SJSA1 (cell line): ENCODE results near the gene AMPH. TPM values are rescaled to one million over a fixed set of nuclear protein-coding genes. Genes with fewer than 3 reads are reported as not detected.
"Not testable (repeated sequence)": the region's sequence is repeated elsewhere in the genome, so short reads cannot be mapped to it uniquely, and the experiment has no call there.

Experiments
- DNase-seq, 2 experiments: peaks; one replicate each; pipeline ENCODE4 v3.0.0-alpha.2; 2015 to 2020; ENCODE audit warnings: low spot score in 2 of 2, low read depth in 1 of 2
- H3K27ac ChIP-seq: fragments of 250-450 bp; sonication (Bioruptor Pico); 2 replicates; pipeline ENCODE4 v1.5.1; 2020; ENCODE audit warnings: mild to moderate bottlenecking, moderate library complexity
- H3K27me3 ChIP-seq: fragments of 250-450 bp; sonication (Bioruptor Pico); replicated peaks from 2 replicates; pipeline ENCODE4 v1.5.1; 2020; ENCODE audit warnings: mild to moderate bottlenecking, moderate library complexity
- H3K36me3 ChIP-seq: fragments of 250-450 bp; sonication (Bioruptor Pico); 2 replicates; pipeline ENCODE4 v1.5.1; 2020; ENCODE audit warnings: mild to moderate bottlenecking
- H3K4me1 ChIP-seq: fragments of 250-450 bp; sonication (Bioruptor Pico); replicated peaks from 2 replicates; pipeline ENCODE4 v1.6.1; 2021; ENCODE audit warnings: mild to moderate bottlenecking
- H3K4me3 ChIP-seq: fragments of 250-450 bp; sonication (Bioruptor Pico); 2 replicates; pipeline ENCODE4 v1.5.1; 2020; ENCODE audit warnings: mild to moderate bottlenecking
- H3K9me3 ChIP-seq: fragments of 250-450 bp; sonication (Bioruptor Pico); replicated peaks from 2 replicates; pipeline ENCODE4 v1.5.1; 2020; ENCODE audit warnings: mild to moderate bottlenecking
- total RNA-seq: library from RNA; depleted of rRNA; stranded (reverse); fragments of >200 nt; shearing (Covaris generic); gene quantifications from 2 replicates; pipeline ENCODE4 v1.2.3, GENCODE V29; 2014

The AMPH gene
- total RNA-seq, 1 experiment from 2014 or later = not detected

DNA sequence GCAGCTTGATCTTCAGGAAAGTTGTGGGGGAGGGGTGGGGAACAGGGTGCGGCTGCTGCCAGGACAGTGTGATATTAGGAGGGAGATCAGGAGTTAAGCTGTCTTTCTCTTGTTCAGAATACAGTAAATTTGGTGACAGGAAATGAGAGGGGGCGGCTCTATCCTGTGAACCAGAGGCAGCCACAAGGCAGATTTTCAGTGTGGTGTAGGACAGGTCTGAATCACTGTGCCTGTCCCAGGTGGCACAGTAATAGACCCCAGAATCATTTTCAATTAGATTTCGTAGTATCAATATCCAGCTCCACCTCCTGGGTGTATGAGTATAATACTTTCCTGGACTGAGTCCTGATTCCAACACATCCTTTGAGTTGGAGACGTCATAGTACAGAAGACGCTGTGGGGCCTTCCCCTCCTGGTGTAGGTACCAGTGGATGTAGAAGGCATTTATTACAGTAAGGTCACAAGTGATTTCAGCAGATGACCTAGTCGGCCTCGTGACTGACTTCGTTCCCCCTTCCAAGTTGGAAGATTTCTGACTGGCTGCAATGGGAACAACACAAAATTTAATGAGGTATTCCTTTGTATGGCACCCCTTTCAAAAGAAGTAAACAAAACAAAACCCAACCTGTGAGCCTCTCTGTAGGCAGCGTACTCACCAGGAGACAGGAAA lies 281.9 kb downstream of the AMPH start:
- not testable (repeated sequence) for H3K4me3 ChIP-seq, H3K27ac ChIP-seq, H3K36me3 ChIP-seq, H3K27me3 ChIP-seq, H3K4me1 ChIP-seq, DNase-seq, H3K9me3 ChIP-seq

DNA sequence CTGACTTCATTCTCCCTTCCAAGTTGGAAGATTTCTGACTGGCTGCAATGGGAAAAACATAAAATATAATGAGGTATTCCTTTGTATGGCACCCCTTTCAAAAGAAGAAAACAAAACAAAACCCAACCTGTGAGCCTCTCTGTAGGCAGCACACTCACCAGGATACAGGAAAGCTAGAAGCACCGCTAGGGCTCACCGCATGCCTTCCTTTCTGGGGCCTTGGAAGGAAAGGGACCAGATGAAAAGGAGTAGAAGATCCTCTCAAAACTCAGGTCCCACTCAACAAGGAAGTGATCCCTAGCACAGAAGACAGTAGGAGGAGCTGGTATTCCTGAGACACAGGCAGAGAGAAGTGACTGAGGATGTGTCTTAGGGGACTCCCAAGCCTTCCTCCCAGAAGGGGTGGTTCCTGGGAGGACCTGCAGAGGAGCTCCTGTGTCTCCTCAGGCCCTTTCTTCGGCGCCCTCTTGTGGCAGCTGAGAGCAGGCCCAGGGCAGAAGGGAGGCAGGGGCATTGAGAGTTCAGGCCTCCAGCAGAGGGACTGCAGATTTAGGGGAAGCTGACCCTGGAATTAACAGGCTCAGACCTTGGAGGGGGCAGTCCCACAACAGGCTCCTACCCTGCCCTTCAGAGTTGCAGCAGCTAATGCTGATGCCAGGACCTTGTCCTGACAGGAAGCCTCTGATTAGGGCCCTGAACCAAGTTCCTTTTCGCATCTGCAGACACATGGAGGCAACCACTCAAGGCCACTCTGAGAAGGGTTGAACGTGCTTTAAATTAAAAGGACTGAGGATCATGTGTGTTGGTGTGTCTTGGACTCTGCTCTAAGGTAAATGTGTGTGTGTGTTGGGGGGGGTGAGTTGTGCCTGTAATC lies 285.6 kb downstream of the AMPH start:
- not testable (repeated sequence) for H3K27ac ChIP-seq, H3K4me3 ChIP-seq, H3K36me3 ChIP-seq, H3K4me1 ChIP-seq, H3K9me3 ChIP-seq, H3K27me3 ChIP-seq
- DNase-seq = peak; percentile 56 to 77

DNA sequence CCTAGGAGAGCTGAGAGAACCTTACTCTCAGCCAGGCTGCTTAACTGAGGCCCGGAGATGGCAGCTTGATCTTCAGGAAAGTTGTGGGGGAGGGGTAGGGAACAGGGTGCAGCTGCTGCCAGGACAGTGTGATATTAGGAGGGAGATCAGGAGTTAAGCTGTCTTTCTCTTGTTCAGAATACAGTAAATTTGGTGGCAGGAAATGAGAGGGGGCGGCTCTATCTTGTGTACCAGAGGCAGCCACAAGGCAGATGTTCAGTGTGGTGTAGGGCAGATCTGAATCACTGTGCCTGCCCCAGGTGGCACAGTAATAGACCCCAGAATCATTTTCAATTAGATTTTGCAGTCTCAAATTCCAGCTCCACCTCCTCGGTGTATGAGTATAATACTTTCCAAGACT lies 286.4 kb downstream of the AMPH start:
- H3K27me3 ChIP-seq, H3K36me3 ChIP-seq, DNase-seq, H3K4me1 ChIP-seq, H3K27ac ChIP-seq, H3K9me3 ChIP-seq, H3K4me3 ChIP-seq: not testable (repeated sequence)

DNA sequence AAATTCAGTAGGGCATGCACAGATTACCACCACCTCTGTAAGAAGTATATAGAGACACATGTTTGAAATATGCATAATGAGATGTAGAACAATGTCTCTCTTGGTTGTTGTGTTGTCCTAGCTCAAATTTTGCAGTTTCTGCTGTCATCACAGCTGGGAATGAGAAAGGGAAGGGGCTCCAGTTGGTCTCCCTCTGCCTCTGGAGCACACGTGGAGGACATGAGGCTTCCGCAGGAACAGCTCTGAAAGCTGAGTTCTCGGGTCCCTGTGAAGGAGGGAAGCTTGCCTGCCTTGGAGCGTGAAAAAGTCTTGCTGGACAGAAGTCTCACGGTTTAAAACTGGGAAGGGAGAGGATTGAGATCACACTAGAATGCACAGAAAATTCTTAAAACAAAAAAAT lies 289.0 kb downstream of the AMPH start:
- H3K9me3 ChIP-seq, H3K36me3 ChIP-seq, H3K4me3 ChIP-seq, H3K27me3 ChIP-seq, H3K27ac ChIP-seq, H3K4me1 ChIP-seq, DNase-seq: not testable (repeated sequence)

DNA sequence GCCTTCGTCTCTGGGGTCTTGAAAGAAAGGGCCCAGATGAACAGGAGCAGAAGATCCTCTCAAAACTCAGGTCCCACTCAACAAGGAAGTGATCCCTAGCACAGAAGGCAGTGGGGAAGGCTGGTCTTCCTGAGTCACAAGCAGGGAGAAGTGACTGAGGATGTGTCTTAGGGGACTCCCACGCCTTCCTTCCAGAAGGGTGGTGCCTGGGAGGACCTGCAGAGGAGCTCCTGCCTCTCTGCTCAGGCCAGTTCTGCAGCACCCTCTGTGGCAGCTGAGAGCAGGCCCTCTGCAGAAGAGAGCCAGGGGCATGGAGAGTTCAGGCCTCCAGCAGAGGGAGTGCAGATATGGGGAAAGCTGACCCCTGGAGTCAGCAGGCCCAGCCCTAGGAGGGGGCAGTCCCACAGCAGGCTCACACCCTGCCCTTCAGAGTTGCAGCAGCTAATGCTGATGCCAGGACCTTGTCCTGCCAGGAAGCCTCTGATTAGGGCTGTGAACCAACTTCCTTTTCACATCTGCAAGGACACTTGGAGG lies 289.9 kb downstream of the AMPH start:
- peak in 1 of 2 experiments; percentile 14 for DNase-seq
- not testable (repeated sequence) for H3K9me3 ChIP-seq, H3K36me3 ChIP-seq, H3K27me3 ChIP-seq, H3K4me3 ChIP-seq, H3K4me1 ChIP-seq, H3K27ac ChIP-seq

DNA sequence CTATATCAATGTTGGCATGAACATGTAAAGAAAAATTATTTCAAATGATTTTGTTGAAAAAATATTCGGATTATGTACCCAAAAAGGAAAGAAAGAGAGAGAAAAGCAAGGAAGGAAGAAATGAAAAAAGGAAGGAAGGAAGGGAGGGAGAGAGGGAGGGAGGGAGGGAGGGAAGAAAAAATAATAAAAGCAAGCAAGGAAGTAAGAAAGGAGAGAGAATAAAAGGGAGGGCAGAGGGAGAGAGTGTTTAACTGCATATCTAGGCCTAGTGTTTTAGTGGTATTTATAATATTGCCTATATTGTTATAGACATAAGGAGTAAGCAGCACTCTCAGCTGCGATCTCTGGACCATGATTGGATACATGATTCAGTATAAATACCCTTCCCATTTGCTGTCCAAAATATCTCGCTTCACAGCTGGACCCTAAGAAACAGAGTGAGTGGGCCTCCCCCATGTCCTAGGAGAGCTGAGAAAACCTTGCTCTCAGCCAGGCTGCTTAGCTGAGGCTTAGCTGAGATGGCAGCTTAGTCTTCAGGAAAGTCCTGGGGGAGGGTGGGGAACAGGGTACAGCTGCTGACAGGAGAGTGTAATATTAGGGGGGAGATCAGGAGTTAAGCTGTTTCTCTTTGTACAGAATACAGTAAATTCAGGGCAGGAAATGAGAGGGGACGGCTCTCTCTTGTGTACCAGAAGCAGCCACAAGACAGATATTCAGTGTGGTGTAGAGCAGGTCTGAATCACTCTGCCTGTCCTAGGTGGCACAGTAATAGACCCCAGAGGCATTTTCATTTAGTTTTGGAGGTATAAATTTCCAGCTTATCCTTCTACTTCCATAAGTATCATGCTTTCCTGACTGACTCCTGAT lies 291.0 kb downstream of the AMPH start:
- Histone ChIP-seq H3K9me3 (no peaks in the 10 kb centered on the region), H3K27me3 (no peaks in the 10 kb centered on the region), H3K4me3 (no peak overlapping the region), H3K36me3 (no peaks in the 10 kb centered on the region), H3K27ac (no peak overlapping the region), H3K4me1 (no peaks in the 10 kb centered on the region)
- DNase-seq = no peak

DNA sequence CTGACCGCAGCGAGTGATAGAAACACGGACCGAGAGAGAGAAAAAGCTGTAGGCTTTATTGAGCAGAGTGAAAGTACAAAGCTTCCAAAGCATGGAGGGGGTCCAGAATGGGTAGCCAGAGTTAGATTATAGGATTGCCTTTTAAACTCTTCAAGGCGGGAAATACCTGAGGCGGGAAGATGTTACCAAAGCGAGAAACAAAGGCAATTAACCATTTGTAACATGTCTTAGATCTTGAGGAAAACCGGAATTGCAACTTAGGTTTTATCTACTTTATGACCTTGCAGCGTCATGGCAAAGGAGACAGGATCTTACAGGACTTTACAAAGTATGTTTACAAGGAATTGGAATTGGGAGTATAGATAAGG lies 295.0 kb downstream of the AMPH start:
- DNase-seq, H3K4me3 ChIP-seq, H3K9me3 ChIP-seq, H3K27me3 ChIP-seq, H3K36me3 ChIP-seq, H3K4me1 ChIP-seq, H3K27ac ChIP-seq: not testable (repeated sequence)

DNA sequence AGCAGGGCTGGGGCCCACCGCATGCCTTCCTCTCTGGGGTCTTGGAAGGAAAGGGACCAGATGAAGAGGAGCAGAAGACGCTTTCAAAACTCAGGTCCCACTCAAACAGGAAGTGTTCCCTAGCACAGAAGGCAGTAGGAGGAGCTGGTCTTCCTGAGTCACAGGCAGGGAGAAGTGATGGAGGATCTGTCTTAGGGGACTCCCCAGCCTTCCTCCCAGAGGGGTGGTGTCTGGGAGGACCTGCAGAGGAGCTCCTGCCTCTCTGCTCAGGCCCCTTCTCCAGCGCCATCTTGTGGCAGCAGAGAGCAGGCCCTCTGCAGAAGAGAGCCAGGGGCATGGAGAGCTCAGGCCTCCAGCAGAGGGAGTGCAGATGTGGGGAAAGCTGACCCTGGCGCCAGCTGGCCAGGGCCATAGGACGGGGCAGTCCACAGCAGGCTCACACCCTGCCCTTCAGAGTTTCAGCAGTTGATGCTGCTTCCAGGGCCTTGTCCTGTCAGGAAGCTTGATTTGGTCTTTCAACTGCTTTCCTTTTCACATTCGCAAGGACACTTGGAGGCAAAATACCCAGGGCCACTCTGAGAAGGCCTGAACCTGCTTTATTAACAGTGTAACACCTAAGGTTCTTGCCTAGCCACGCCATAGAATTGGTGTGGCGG lies 295.6 kb downstream of the AMPH start:
- no peaks in the 10 kb centered on the region for H3K4me1 ChIP-seq
- H3K4me3 ChIP-seq = no peak overlapping the region
- no peak overlapping the region for H3K27ac ChIP-seq
- H3K36me3 ChIP-seq = no peaks in the 10 kb centered on the region
- peak; percentile 79 to 84 for DNase-seq
- H3K27me3 ChIP-seq = peaks cover 5% of the 10 kb centered on the region
- no peaks in the 10 kb centered on the region for H3K9me3 ChIP-seq

DNA sequence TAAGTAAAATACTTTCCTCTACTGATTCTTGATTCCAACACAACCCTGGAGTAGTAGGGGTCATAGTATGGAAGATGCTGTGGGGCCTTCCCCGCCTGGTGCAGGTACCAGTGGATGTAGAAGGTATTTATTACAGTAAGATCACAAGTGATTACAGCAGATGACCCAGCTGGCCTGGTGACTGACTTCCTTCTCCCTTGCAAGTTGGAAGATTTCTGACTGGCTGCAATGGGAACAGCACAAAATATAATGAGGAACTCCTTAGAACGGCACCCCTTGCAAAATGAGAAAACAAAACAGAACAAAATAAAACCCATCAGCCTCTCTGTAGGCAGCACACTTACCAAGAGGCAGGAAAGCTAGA lies 296.1 kb downstream of the AMPH start:
- DNase-seq = no peak
- H3K4me1 ChIP-seq = no peaks in the 10 kb centered on the region
- no peaks in the 10 kb centered on the region for H3K9me3 ChIP-seq
- H3K27me3 ChIP-seq = peaks cover 5% of the 10 kb centered on the region
- no peak overlapping the region for H3K27ac ChIP-seq
- no peaks in the 10 kb centered on the region for H3K36me3 ChIP-seq
- no peak overlapping the region for H3K4me3 ChIP-seq

DNA sequence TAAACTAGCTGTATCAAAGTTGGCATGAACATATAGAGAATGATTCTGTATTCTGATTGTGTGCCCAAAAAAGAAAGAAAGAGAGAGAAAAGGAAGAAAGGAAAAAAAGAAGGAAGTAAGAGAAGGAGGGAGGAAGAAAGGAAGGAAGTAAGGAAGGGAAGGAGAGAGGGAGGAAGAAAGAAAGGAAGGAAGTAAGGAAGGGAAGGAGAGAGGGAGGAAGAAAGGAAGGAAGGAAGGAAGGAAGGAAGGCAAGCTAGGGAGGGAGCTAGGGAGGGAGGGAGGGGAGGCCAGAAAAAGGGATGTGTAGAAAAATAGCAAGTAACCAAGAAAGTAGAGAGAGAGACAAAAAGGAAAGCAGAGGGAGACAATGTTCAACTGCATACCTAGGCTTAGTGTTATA lies 297.0 kb downstream of the AMPH start:
- H3K9me3 ChIP-seq = no peaks in the 10 kb centered on the region
- no peak overlapping the region for H3K27ac ChIP-seq
- H3K4me1 ChIP-seq = no peaks in the 10 kb centered on the region
- H3K27me3 ChIP-seq = peaks cover 5% of the 10 kb centered on the region
- no peak for DNase-seq
- no peaks in the 10 kb centered on the region for H3K36me3 ChIP-seq
- no peak overlapping the region for H3K4me3 ChIP-seq
